Measurements from ENCODE around the gene COL8A1.
A peak's percentile ranks its signal among the peaks of the same experiment; 100 is the strongest.

COL8A1 gene

GRCh38 chr3:99625237-99625622 is 13.2 kb upstream of the COL8A1 start:
- no peaks in the 10 kb centered on the region for H3K36me3 ChIP-seq (replicated peaks; ENCODE audit: insufficient read depth, low read length)
- peak overlapping the region; percentile 79; the same call in 1 of the 2 replicates for H3K4me2 ChIP-seq (ENCODE audit: low read depth, low read length)
- no peaks in the 10 kb centered on the region for H3K9me2 ChIP-seq (replicated peaks; ENCODE audit: insufficient read depth, low read length)
- DNase-seq, result peak; percentile 70
- peak overlapping the region; percentile 70 for H3K9ac ChIP-seq (ENCODE audit: low read length)
- peak overlapping the region; percentile 33 for H2AFZ ChIP-seq (ENCODE audit: low read length)
- H4K20me1 ChIP-seq (ENCODE audit: insufficient read depth, low read length), result no peaks in the 10 kb centered on the region
- TF ChIP-seq EZH2phosphoT487 (IDR thresholded peaks at IDR 0.05; ENCODE audit: low read length) (no peak), CTCF (IDR thresholded peaks at IDR 0.05; ENCODE audit: low read length) (peak; percentile 33; the same call in 1 of the 2 replicates)
- H3K27ac ChIP-seq (ENCODE audit: low read length), result peak overlapping the region; percentile 99
- peaks cover 35% of the 10 kb centered on the region for H3F3A ChIP-seq (ENCODE audit: insufficient read depth, low read length)
- no peaks in the 10 kb centered on the region for H3K27me3 ChIP-seq (replicated peaks; ENCODE audit: insufficient read depth, low read length)
- H3K79me2 ChIP-seq (ENCODE audit: low read length), result no peaks in the 10 kb centered on the region
- no peaks in the 10 kb centered on the region for H3K9me3 ChIP-seq (replicated peaks; ENCODE audit: insufficient read depth, low read length)
- no peak overlapping the region for H3K4me3 ChIP-seq (ENCODE audit: low read length)
- H3K4me1 ChIP-seq (ENCODE audit: low read length), result peaks cover 67% of the 10 kb centered on the region

- Histone ChIP-seq H4K20me1 (ENCODE audit: insufficient read depth, low read length) (no peaks in the 10 kb centered on the region), H3K27me3 (replicated peaks; ENCODE audit: insufficient read depth, low read length) (no peaks in the 10 kb centered on the region), H3K4me2 (ENCODE audit: low read depth, low read length) (peak overlapping the region; percentile 79), H3K27ac (ENCODE audit: low read length) (peak overlapping the region; percentile 99), H3K79me2 (ENCODE audit: low read length) (no peaks in the 10 kb centered on the region), H3K36me3 (replicated peaks; ENCODE audit: insufficient read depth, low read length) (no peaks in the 10 kb centered on the region), H2AFZ (ENCODE audit: low read length) (no peak overlapping the region), H3K4me1 (ENCODE audit: low read length) (peaks cover 73% of the 10 kb centered on the region), H3K4me3 (ENCODE audit: low read length) (peak overlapping the region; percentile 33; the same call in 1 of the 2 replicates), H3F3A (ENCODE audit: insufficient read depth, low read length) (peaks cover 39% of the 10 kb centered on the region), H3K9me3 (replicated peaks; ENCODE audit: insufficient read depth, low read length) (no peaks in the 10 kb centered on the region), H3K9ac (ENCODE audit: low read length) (peak overlapping the region; percentile 70), H3K9me2 (replicated peaks; ENCODE audit: insufficient read depth, low read length) (no peaks in the 10 kb centered on the region)
- TF ChIP-seq EZH2phosphoT487 (IDR thresholded peaks at IDR 0.05; ENCODE audit: low read length), result no peak
- no peak for TF ChIP-seq CTCF (IDR thresholded peaks at IDR 0.05; ENCODE audit: low read length)
- TF ChIP-seq EZH2 (optimal IDR thresholded peaks at IDR 0.05; ENCODE audit: low read depth, low read length), result no peak
- DNase-seq, result no peak
These were observed 12.6 kb upstream of the COL8A1 start for GRCh38 chr3:99625643-99626416.

- no peak for TF ChIP-seq CTCF (IDR thresholded peaks at IDR 0.05; ENCODE audit: low read length)
- no peak for TF ChIP-seq EZH2phosphoT487 (IDR thresholded peaks at IDR 0.05; ENCODE audit: low read length)
- no peak for TF ChIP-seq EZH2 (optimal IDR thresholded peaks at IDR 0.05; ENCODE audit: low read depth, low read length)
- Histone ChIP-seq H2AFZ (ENCODE audit: low read length) (peak overlapping the region; percentile 7; the same call in 1 of the 2 replicates), H3K4me3 (ENCODE audit: low read length) (peak overlapping the region; percentile 33; the same call in 1 of the 2 replicates)
These were observed 12.0 kb upstream of the COL8A1 start for GRCh38 chr3:99626417-99626788.

More at GRCh38 chr3:99626417-99626788, 12.0 kb upstream of the COL8A1 start:
- H4K20me1 ChIP-seq (ENCODE audit: insufficient read depth, low read length), result no peaks in the 10 kb centered on the region
- no peaks in the 10 kb centered on the region for H3K9me2 ChIP-seq (replicated peaks; ENCODE audit: insufficient read depth, low read length)
- H3K79me2 ChIP-seq (ENCODE audit: low read length), result no peaks in the 10 kb centered on the region
- no peaks in the 10 kb centered on the region for H3K36me3 ChIP-seq (replicated peaks; ENCODE audit: insufficient read depth, low read length)
- H3K9me3 ChIP-seq (replicated peaks; ENCODE audit: insufficient read depth, low read length), result no peaks in the 10 kb centered on the region
- peak overlapping the region; percentile 25; the same call in 1 of the 2 replicates for H3K9ac ChIP-seq (ENCODE audit: low read length)
- DNase-seq, result peak; percentile 76
- H3K4me1 ChIP-seq (ENCODE audit: low read length), result peaks cover 77% of the 10 kb centered on the region
- H3K27ac ChIP-seq (ENCODE audit: low read length), result peak overlapping the region; percentile 99
- H3K4me2 ChIP-seq (ENCODE audit: low read depth, low read length), result peak overlapping the region; percentile 79
- no peaks in the 10 kb centered on the region for H3K27me3 ChIP-seq (replicated peaks; ENCODE audit: insufficient read depth, low read length)
- H3F3A ChIP-seq (ENCODE audit: insufficient read depth, low read length), result peaks cover 39% of the 10 kb centered on the region
